B cell (primary cell): ENCODE measurements around the gene TBRG4.

Experiments
- EZH2 ChIP-seq: IDR thresholded peaks from 2 replicates; pipeline ENCODE4 v1.6.1; 2012; ENCODE audit warnings: borderline replicate concordance, low read depth, mild to moderate bottlenecking, moderate library complexity, low read length; ENCODE audit not compliant: insufficient read depth, poor library complexity, severe bottlenecking
- TF ChIP-seq, protein P1 (sequence below): fragments of 200-600 bp; IDR thresholded peaks from one replicate; pipeline ENCODE4 v1.8.0; 2022; ENCODE audit warnings: antibody characterized with exemption, mild to moderate bottlenecking

GRCh38 chr7:45075355-45075644 lies 36.2 kb downstream of the TBRG4 start:
- TF ChIP-seq, protein P1, sequence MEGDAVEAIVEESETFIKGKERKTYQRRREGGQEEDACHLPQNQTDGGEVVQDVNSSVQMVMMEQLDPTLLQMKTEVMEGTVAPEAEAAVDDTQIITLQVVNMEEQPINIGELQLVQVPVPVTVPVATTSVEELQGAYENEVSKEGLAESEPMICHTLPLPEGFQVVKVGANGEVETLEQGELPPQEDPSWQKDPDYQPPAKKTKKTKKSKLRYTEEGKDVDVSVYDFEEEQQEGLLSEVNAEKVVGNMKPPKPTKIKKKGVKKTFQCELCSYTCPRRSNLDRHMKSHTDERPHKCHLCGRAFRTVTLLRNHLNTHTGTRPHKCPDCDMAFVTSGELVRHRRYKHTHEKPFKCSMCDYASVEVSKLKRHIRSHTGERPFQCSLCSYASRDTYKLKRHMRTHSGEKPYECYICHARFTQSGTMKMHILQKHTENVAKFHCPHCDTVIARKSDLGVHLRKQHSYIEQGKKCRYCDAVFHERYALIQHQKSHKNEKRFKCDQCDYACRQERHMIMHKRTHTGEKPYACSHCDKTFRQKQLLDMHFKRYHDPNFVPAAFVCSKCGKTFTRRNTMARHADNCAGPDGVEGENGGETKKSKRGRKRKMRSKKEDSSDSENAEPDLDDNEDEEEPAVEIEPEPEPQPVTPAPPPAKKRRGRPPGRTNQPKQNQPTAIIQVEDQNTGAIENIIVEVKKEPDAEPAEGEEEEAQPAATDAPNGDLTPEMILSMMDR = no peak
- no peak for TF ChIP-seq EZH2
